ENCODE measurements around the gene TEX2. TPM values are rescaled to one million over a fixed set of nuclear protein-coding genes. Genes with fewer than 3 reads are reported as not detected.

The TEX2 gene
- total and polyA plus RNA-seq, 9 of the 15 experiments (the other 6 are each of a cell fraction or from before 2014, with no cell fraction given) = 4.1 to 27.6 (median 19.3) TPM

GRCh38 chr17:64156670-64157069 is 106.4 kb downstream of the TEX2 start (continued):
- TF ChIP-seq MTA1 (IDR thresholded peaks at IDR 0.05; ENCODE audit: borderline replicate concordance) (no peak), ZC3H4 (CRISPR knock-in tag; IDR thresholded peaks at IDR 0.05; ENCODE audit: borderline replicate concordance) (no peak), CBX2 (IDR thresholded peaks at IDR 0.05; ENCODE audit: insufficient read depth, low read length, poor library complexity, severe bottlenecking) (no peak), SRSF3 (IDR thresholded peaks at IDR 0.05; ENCODE audit: insufficient read depth, low read length) (no peak), SETDB1 (IDR thresholded peaks at IDR 0.05; ENCODE audit: low read length) (no peak), FOXJ2 (tag; IDR thresholded peaks at IDR 0.05) (no peak), SFPQ (IDR thresholded peaks at IDR 0.05; ENCODE audit: low read depth, low read length) (no peak)

GRCh38 chr17:64155751-64156544 is 107.1 kb downstream of the TEX2 start:
- ChIA-PET CTCF (ENCODE audit: low intra/inter-chr PET ratio) (no interaction called here), POLR2A (interaction anchor here (1.0 to 1.3 kb wide), 2 partner anchors 10 to 148 kb away, joined by 3 to 6 read pairs; no protein-coding TSS in a partner anchor)
- Histone ChIP-seq H3K9ac (ENCODE audit: insufficient read depth in 1 of 2, low read depth in 2 of 2, low read length in 2 of 2) (no peak overlapping the region), H3K9me3 (replicated peaks; ENCODE audit: control insufficient read depth, insufficient read depth, low read depth, low read length) (no peaks in the 10 kb centered on the region), H3K36me3 (ENCODE audit: control insufficient read depth, insufficient read depth, low read length) (peaks cover 65% of the 10 kb centered on the region), H3K27me3 (ENCODE audit: control insufficient read depth in 2 of 2, insufficient read depth in 2 of 2, low read length in 2 of 2) (no peaks in the 10 kb centered on the region), H3K4me3 (no peak overlapping the region), H3K4me1 (replicated peaks in 1 of 2; ENCODE audit: control insufficient read depth in 2 of 2, insufficient read depth in 2 of 2, low read length in 2 of 2) (peaks cover 0 to 6% of the 10 kb centered on the region in 2 experiments; a peak in 3 of 5 replicates), H3K9me1 (ENCODE audit: control insufficient read depth, insufficient read depth, low read length) (no peaks in the 10 kb centered on the region), H3K27ac (ENCODE audit: extremely low read depth, low read depth, low read length) (no peak overlapping the region), H3K79me2 (ENCODE audit: control insufficient read depth, insufficient read depth, low read length) (no peaks in the 10 kb centered on the region), H3K4me2 (ENCODE audit: insufficient read depth, low read length) (no peak overlapping the region), H2AFZ (ENCODE audit: low read depth, low read length) (no peak overlapping the region), H4K20me1 (replicated peaks; ENCODE audit: control insufficient read depth, insufficient read depth, low read length) (no peaks in the 10 kb centered on the region)
- in situ Hi-C loops (cut with MboI) = no loop called here
- FAIRE-seq = no peak
- no TSS peak for BruUV-seq (replicated peaks)
- no peak for DNase-seq (ENCODE audit: extremely low read depth in 1 of 4, low spot score in 3 of 4)
- ATAC-seq = no peak
- WGBS (ENCODE audit: insufficient coverage, low coverage, missing lambda C conversion rate) = 85% methylated on average over 11 of the region's 11 CpGs
- intact Hi-C loops (cut with micrococcal nuclease) = no loop called here
- TF ChIP-seq E2F1 (CRISPR knock-in tag; IDR thresholded peaks at IDR 0.05) (no peak), SAFB (IDR thresholded peaks at IDR 0.05; ENCODE audit: borderline replicate concordance, low read depth, low read length) (no peak), GABPA (tag; conservative IDR thresholded peaks at IDR 0.05; ENCODE audit: low read depth) (no peak), CBX3 (IDR thresholded peaks at IDR 0.05; ENCODE audit: borderline replicate concordance in 1 of 2, low read length in 2 of 2) (no peak), NCOR1 (IDR thresholded peaks at IDR 0.05) (no peak), ZNF780A (CRISPR knock-in tag; IDR thresholded peaks at IDR 0.05) (no peak), ELF1 (tag; IDR thresholded peaks at IDR 0.05) (no peak), THRA (IDR thresholded peaks at IDR 0.05) (no peak), HDAC2 (IDR thresholded peaks at IDR 0.05) (no peak), SOX6 (IDR thresholded peaks at IDR 0.05) (no peak)
